ENCODE results near the gene BAZ1A. TPM values are rescaled to one million over a fixed set of nuclear protein-coding genes. Genes with fewer than 3 reads are reported as not detected.

Gene BAZ1A
- total and polyA plus RNA-seq, 4 donors, result 4.5 to 44.9 (median 13.3) TPM

- no peak overlapping the region for H3K9ac ChIP-seq (ENCODE audit: low read depth in 1 of 2, low read length in 2 of 2)
- H3K4me3 ChIP-seq (ENCODE audit: low read depth in 1 of 3, low read length in 3 of 3), result no peak overlapping the region
- no peaks in the 10 kb centered on the region for H3K4me1 ChIP-seq (ENCODE audit: control insufficient read depth in 4 of 4, insufficient read depth in 4 of 4, low read length in 3 of 4)
- H3K36me3 ChIP-seq (ENCODE audit: control insufficient read depth in 4 of 4, insufficient read depth in 3 of 4, low read depth in 1 of 4, low read length in 3 of 4), result peaks cover 3 to 42% (median 24%) of the 10 kb centered on the region in 4 donors
- H3K9me3 ChIP-seq (ENCODE audit: control insufficient read depth in 4 of 4, low read length in 3 of 4), result no peaks in the 10 kb centered on the region
- no peak overlapping the region for H3K27ac ChIP-seq (ENCODE audit: low read depth in 1 of 2, low read length in 2 of 2)
- TF ChIP-seq CTCF (IDR thresholded peaks at IDR 0.05; ENCODE audit: low read depth, low read length, missing input control) (no peak), YY1 (IDR thresholded peaks at IDR 0.05) (no peak), NR2F2 (IDR thresholded peaks at IDR 0.05) (no peak), TAF1 (conservative IDR thresholded peaks at IDR 0.05) (no peak), EGR1 (IDR thresholded peaks at IDR 0.05; ENCODE audit: low read depth in 2 of 2) (no peak), RXRA (IDR thresholded peaks at IDR 0.05) (no peak), FOXA1 (IDR thresholded peaks at IDR 0.05) (no peak), ZBTB33 (IDR thresholded peaks at IDR 0.05) (no peak), ATF3 (IDR thresholded peaks at IDR 0.05) (no peak), REST (IDR thresholded peaks at IDR 0.05) (no peak)
- DNase-seq (ENCODE audit: low spot score), result no peak
- no peaks in the 10 kb centered on the region for H3K27me3 ChIP-seq (ENCODE audit: control insufficient read depth in 4 of 4, insufficient read depth in 4 of 4, low read length in 3 of 4)
- WGBS, result 97% methylated on average over 3 of the region's 3 CpGs
Measured at GRCh38 chr14:34766060-34766459, 109.1 kb downstream of the BAZ1A start.

GRCh38 chr14:34755215-34755614 lies 119.9 kb downstream of the BAZ1A start:
- Histone ChIP-seq H3K27ac (ENCODE audit: low read depth in 1 of 2, low read length in 2 of 2) (no peak overlapping the region), H3K9me3 (ENCODE audit: control insufficient read depth in 4 of 4, low read length in 3 of 4) (no peaks in the 10 kb centered on the region), H3K4me3 (ENCODE audit: low read depth in 1 of 3, low read length in 3 of 3) (no peak overlapping the region), H3K9ac (ENCODE audit: low read depth in 1 of 2, low read length in 2 of 2) (no peak overlapping the region), H3K27me3 (ENCODE audit: control insufficient read depth in 4 of 4, insufficient read depth in 4 of 4, low read length in 3 of 4) (no peaks in the 10 kb centered on the region), H3K36me3 (ENCODE audit: control insufficient read depth in 4 of 4, insufficient read depth in 3 of 4, low read depth in 1 of 4, low read length in 3 of 4) (peaks cover 0 to 11% (median 2%) of the 10 kb centered on the region in 4 donors), H3K4me1 (ENCODE audit: control insufficient read depth in 4 of 4, insufficient read depth in 4 of 4, low read length in 3 of 4) (peaks cover 0 to 3% (median 1%) of the 10 kb centered on the region in 4 donors)
- WGBS, result 99% methylated on average over 2 of the region's 2 CpGs
- TF ChIP-seq YY1 (IDR thresholded peaks at IDR 0.05) (no peak), GABPA (IDR thresholded peaks at IDR 0.05 in 1 of 2, conservative IDR thresholded peaks at IDR 0.05 in 1 of 2) (no peak), EGR1 (IDR thresholded peaks at IDR 0.05; ENCODE audit: low read depth in 2 of 2) (no peak), MAX (IDR thresholded peaks at IDR 0.05) (no peak), FOXA2 (IDR thresholded peaks at IDR 0.05) (no peak), ATF3 (IDR thresholded peaks at IDR 0.05) (no peak), HNF4G (IDR thresholded peaks at IDR 0.05) (no peak), JUND (IDR thresholded peaks at IDR 0.05) (no peak), CTCF (IDR thresholded peaks at IDR 0.05; ENCODE audit: low read depth, low read length, missing input control) (no peak)
- DNase-seq (ENCODE audit: low spot score), result no peak

All from liver (tissue), 9 donors.